Mesodermal cell (in vitro differentiated cells): ENCODE measurements around the gene FBXO34.

ENCODE experiments used
- H3K27ac ChIP-seq: 2 replicates; pipeline ENCODE4 v1.7.0; 2013; ENCODE audit warnings: mild to moderate bottlenecking, low read depth, low read length, moderate library complexity; ENCODE audit not compliant: severe bottlenecking
- H3K36me3 ChIP-seq: 2 replicates; pipeline ENCODE4 v1.7.1; 2013; ENCODE audit warnings: mild to moderate bottlenecking, low read length, moderate library complexity; ENCODE audit not compliant: control insufficient read depth, insufficient read depth
- H3K4me1 ChIP-seq: one replicate; pipeline ENCODE4 v1.7.1; 2013; ENCODE audit warnings: mild to moderate bottlenecking, low read length; ENCODE audit not compliant: insufficient read depth, control insufficient read depth, poor library complexity, severe bottlenecking
- H3K4me3 ChIP-seq: 2 replicates; pipeline ENCODE4 v1.7.0; 2013; ENCODE audit warnings: low read length, control low read depth, mild to moderate bottlenecking; ENCODE audit not compliant: insufficient read depth, poor library complexity, severe bottlenecking; ENCODE audit errors: extremely low read depth
- H3K9me3 ChIP-seq: 2 replicates; pipeline ENCODE4 v1.7.1; 2013; ENCODE audit warnings: mild to moderate bottlenecking, low read length, moderate library complexity; ENCODE audit not compliant: control insufficient read depth
- WGBS, 2 experiments: methylation state at CpG; one replicate each; pipeline ENCODE4 v1.1.5; 2013; ENCODE audit warnings: missing lambda C conversion rate in 2 of 2; ENCODE audit not compliant: insufficient coverage in 2 of 2; 5-methylcytosine and 5-hydroxymethylcytosine counted together

FBXO34 gene

DNA sequence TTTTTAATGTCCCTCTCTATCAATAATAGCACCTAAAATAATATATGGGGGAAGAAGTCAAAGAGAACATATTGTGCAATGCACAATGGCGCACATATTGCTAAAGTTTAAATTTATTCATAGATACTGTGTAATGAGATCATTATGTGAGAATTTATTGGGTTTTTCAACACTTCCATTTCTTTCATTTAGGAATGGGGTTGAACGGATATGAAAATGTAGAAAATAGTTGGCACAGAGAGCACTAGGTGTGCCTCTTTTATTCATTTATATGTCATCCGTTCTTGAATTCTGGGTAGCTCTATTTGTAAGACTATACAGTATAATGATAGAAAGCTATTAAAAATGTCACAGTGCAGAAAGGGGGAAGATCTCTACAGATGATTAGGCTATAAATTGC, 76.5 kb downstream of the FBXO34 start:
- H3K4me1 ChIP-seq = no peaks in the 10 kb centered on the region
- no peak overlapping the region for H3K27ac ChIP-seq
- no peak overlapping the region for H3K4me3 ChIP-seq
- no peaks in the 10 kb centered on the region for H3K9me3 ChIP-seq
- H3K36me3 ChIP-seq = peaks cover 26% of the 10 kb centered on the region
- WGBS, 2 experiments = no CpG with 5 or more reads among the region's 3 CpGs

DNA sequence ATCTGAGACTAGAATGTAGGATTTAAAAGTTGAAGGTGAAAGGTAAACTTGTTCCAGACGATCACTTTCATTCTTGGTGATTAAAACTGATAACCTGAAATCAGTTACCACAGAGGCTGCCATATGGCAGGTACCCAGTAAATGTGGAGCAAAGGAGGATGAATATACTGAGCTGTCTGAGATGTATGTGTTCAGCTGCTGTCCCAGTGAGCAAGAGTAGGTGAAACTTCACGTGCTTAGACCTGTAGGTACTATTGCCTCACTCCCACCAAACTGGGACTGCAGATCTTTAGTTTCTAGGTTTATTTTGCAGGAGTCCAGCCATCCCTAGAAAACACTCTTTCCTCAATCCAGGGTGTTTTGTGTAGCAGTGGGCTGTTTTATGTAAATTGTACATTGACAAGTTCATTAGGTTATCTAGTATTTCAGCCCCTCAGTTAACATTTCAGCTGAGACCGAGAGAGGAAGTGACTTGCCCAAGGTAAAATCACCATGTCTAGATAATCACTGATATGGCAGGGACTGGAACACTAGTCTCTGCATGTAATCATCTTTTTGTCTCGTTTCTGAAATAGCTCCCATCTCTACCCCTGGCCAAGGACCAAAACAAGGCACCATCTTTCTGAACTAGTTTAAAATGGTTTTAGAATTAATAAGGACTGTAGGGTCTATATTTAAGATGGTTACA, 77.7 kb downstream of the FBXO34 start:
- Histone ChIP-seq H3K4me3 (no peak overlapping the region), H3K4me1 (no peaks in the 10 kb centered on the region), H3K9me3 (no peaks in the 10 kb centered on the region), H3K27ac (no peak overlapping the region), H3K36me3 (peaks cover 31% of the 10 kb centered on the region)
- 93 to 96% methylated on average over 2 to 3 of the region's 4 CpGs for WGBS, 2 experiments

DNA sequence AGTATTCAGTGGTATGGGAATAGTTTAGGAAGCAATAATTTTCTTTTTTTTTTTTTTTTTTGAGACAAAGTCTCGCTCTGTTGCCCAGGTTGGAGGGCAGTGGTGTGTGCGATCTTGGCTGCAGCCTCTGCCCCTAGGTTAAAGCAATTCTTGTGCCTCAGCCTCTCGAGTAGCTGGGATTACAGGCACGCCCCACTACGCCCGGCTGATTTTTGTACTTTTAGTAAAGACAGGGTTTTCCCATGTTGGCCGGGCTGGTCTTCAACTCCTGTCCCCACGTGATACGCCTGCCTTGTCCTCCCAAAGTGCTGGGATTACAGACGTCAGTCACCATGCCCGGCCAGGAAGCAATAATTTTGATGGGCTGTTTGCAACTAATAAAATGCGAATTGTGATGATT, 78.3 kb downstream of the FBXO34 start:
- WGBS, 2 experiments = 93 to 95% methylated on average over 10 to 11 of the region's 12 CpGs
- Histone ChIP-seq H3K4me3 (no peak overlapping the region), H3K4me1 (no peaks in the 10 kb centered on the region), H3K27ac (no peak overlapping the region), H3K36me3 (peaks cover 35% of the 10 kb centered on the region), H3K9me3 (no peaks in the 10 kb centered on the region)

DNA sequence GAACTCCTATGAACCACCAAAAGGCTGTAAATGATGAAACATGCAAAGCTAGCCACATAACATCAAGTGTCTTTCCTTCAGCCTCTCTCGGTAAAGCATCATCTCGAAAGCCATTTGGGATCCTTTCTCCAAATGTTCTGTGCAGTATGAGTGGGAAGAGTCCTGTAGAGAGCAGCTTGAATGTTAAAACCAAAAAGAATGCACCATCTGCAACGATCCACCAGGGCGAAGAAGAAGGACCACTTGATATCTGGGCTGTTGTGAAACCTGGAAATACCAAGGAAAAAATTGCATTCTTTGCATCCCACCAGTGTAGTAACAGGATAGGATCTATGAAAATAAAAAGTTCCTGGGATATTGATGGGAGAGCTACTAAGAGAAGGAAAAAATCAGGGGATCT, 79.2 kb downstream of the FBXO34 start:
- Histone ChIP-seq H3K36me3 (peaks cover 44% of the 10 kb centered on the region), H3K27ac (no peak overlapping the region), H3K4me3 (no peak overlapping the region), H3K9me3 (no peaks in the 10 kb centered on the region), H3K4me1 (no peaks in the 10 kb centered on the region)
- WGBS, 2 experiments = 95 to 100% methylated on average over 4 of the region's 4 CpGs

DNA sequence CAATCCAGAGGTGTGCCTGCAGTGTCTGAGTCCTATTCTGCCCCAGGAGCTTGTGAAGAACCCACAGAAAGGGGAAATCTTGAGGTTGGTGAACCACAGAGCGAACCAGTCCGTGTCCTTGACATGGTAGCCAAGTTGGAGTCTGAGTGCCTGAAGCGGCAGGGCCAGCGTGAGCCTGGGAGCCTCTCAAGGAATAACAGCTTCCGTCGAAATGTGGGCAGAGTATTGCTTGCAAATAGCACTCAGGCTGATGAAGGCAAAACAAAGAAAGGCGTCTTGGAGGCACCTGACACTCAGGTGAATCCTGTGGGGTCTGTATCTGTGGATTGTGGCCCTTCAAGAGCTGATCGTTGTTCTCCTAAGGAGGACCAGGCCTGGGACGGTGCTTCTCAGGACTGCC, 79.9 kb downstream of the FBXO34 start:
- H3K9me3 ChIP-seq = no peaks in the 10 kb centered on the region
- peaks cover 49% of the 10 kb centered on the region for H3K36me3 ChIP-seq
- H3K4me1 ChIP-seq = no peaks in the 10 kb centered on the region
- 92 to 95% methylated on average over 9 of the region's 9 CpGs for WGBS, 2 experiments
- H3K27ac ChIP-seq = no peak overlapping the region
- no peak overlapping the region for H3K4me3 ChIP-seq

DNA sequence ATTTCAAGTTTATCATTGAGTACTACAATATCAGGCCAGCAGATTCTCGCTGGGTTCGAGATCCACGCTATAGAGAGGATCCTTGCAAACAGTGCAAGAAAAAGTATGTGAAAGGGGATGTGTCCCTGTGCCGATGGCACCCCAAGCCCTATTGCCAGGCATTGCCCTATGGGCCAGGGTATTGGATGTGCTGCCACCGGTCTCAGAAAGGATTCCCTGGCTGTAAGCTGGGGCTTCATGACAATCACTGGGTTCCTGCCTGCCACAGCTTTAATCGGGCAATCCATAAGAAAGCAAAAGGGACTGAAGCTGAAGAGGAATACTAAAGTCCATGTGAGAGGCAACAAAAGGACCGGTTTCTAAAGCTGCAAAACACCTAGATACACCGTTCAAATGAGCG, 81.0 kb downstream of the FBXO34 start:
- H3K4me3 ChIP-seq = no peak overlapping the region
- 99 to 100% methylated on average over 7 to 9 of the region's 9 CpGs for WGBS, 2 experiments
- peaks cover 54% of the 10 kb centered on the region for H3K36me3 ChIP-seq
- no peaks in the 10 kb centered on the region for H3K4me1 ChIP-seq
- no peak overlapping the region for H3K27ac ChIP-seq
- no peaks in the 10 kb centered on the region for H3K9me3 ChIP-seq

DNA sequence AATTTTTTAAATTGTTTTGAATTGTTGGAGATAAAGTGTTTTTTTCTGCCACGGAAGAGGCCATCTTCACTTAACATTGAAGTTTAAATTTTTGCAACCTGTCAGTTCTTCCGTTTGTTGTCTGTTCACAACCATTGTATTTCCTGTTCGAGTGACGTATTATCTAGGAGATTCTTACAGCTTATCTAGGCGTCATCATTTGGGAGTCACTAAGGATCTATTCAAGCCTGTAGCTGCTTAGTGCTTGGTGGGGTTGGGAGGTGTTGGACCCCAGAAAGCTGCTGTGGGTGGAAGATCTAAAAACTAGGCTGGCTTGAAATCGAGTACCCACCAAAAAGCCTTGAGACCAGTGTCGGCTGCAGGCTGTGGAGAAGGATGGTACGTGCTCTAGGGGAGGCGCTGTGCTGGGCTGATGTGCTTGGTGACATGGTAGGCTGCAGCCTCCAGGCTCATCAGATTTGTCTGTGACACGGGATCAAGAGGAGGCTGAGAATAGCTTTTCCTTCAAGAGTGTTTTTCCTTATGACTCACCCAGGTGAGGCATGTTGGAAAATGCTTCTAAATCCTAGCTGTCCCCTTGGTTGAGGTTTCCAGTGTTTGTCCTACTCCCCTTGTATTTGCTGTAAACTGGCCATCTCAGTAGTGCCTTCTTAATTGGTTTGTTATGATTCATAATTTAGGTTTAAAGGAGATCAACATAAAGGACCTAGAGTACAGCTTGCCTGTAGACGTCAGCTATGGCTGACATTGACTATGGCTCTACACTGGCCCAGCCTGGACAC, 82.7 kb downstream of the FBXO34 start:
- 89 to 98% methylated on average over 11 of the region's 11 CpGs for WGBS, 2 experiments
- Histone ChIP-seq H3K4me3 (no peak overlapping the region), H3K4me1 (no peaks in the 10 kb centered on the region), H3K9me3 (no peaks in the 10 kb centered on the region), H3K27ac (no peak overlapping the region), H3K36me3 (peaks cover 65% of the 10 kb centered on the region)

DNA sequence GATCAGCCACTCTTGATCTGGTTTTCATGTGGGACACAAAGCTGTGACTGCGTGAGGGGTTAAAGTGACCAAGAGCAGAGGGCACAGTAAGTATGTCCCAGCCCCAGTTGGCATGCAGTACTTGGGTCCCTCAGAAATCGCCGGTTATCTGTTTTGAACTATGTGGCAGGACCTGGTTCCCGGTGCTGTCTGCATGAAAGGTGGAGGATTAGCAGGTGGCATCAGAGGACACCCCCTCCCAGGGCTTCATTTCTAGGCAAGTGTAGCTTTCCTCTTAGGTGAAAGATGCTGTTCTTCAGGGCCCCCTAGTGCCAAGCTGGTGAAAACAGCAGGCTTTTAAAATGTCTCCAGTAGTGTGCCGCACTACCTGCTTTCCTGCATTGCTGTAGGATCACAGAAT, 83.3 kb downstream of the FBXO34 start:
- 49 to 64% methylated on average over 2 to 4 of the region's 5 CpGs for WGBS, 2 experiments
- H3K4me1 ChIP-seq = no peaks in the 10 kb centered on the region
- H3K36me3 ChIP-seq = peaks cover 67% of the 10 kb centered on the region
- no peaks in the 10 kb centered on the region for H3K9me3 ChIP-seq
- no peak overlapping the region for H3K27ac ChIP-seq
- H3K4me3 ChIP-seq = no peak overlapping the region

DNA sequence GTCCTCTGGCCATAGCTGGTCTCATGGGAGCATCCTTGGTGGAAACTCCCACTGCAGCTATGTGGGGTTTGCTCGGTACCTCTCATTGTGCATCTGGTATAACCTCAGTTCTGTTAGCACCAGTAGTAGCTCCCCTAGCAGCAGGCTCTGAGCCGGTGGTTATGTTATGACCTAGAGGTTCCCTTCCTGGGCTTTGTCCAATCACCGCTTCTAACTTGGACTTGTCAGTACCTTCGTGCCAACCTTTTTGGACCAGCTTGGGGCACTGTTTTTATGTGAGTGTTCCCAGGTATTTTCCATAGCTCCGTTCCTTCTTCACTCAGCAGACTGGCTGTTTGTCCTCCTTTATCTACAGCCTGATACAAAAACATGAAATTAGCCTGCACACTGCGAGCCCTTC, 84.7 kb downstream of the FBXO34 start:
- no peaks in the 10 kb centered on the region for H3K4me1 ChIP-seq
- no peaks in the 10 kb centered on the region for H3K9me3 ChIP-seq
- H3K4me3 ChIP-seq = no peak overlapping the region
- peaks cover 61% of the 10 kb centered on the region for H3K36me3 ChIP-seq
- 84 to 86% methylated on average over 5 to 6 of the region's 6 CpGs for WGBS, 2 experiments
- H3K27ac ChIP-seq = no peak overlapping the region

DNA sequence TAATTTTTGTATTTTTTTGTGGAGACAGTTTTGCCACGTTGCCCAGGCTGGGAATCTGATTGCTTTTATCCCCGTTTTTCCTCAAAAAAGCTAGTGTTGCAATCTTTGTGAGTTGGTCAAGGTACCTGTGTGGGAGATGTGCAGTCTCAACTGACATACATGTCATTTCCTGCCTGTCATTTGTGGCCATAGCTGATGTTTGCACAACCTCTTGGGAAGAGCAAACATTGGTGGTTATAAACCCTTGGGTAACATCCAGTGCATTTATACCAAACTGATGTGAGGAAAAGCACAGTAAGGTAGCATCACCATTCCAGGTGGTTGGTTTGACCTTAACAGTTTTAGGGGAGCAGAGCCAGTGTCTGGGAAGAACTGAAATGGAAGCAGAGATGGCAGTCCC, 85.7 kb downstream of the FBXO34 start:
- Histone ChIP-seq H3K4me3 (no peak overlapping the region), H3K36me3 (peaks cover 55% of the 10 kb centered on the region), H3K9me3 (no peaks in the 10 kb centered on the region), H3K4me1 (no peaks in the 10 kb centered on the region), H3K27ac (no peak overlapping the region)
- WGBS, 2 experiments = 77 to 80% methylated on average over 2 of the region's 2 CpGs

DNA sequence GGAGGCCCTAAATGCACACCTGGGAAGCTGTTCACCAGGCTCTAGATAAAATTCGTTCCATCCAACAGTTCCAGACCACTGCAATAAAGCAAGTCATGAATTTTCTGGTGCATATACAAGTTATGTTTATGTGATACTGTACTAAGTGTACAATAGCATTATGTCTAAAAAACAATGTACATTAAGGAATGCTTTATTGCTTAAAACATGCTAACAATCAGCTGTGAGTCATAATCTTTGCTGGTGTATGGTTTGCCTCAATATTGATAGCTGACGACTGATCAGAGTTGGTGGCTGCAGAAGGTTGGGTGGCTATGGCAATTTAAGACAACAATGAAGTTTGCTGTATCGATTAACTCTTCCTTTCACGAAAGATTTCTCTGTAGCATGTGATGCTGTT, 88.1 kb downstream of the FBXO34 start:
- Histone ChIP-seq H3K36me3 (peaks cover 48% of the 10 kb centered on the region), H3K4me1 (no peaks in the 10 kb centered on the region), H3K9me3 (no peaks in the 10 kb centered on the region), H3K4me3 (no peak overlapping the region), H3K27ac (no peak overlapping the region)
- 100% methylated on average over 1 to 3 of the region's 4 CpGs for WGBS, 2 experiments
